Common myeloid progenitor, CD34-positive (primary cell): ENCODE data around the gene FAM83G.

Experiments
- CTCF ChIA-PET: fragments of 350-600 bp; sonication (Branson Sonifier 250); formaldehyde crosslinking; loops from one replicate; lab custom pipeline; 2021; ENCODE audit warnings: antibody characterized with exemption; lab: Charles Lee
- POLR2A ChIA-PET: fragments of 350-600 bp; sonication (Branson Sonifier 250); formaldehyde crosslinking; loops from one replicate; lab custom pipeline; 2021; ENCODE audit warnings: antibody characterized with exemption; lab: Charles Lee
- DNase-seq, 3 donors: peaks; one replicate each; pipeline versions ENCODE4 v3.0.0 to v3.0.0-alpha.2; 2013
- H3K27ac ChIP-seq, 2 experiments: 1 replicate in 1 of 2; 2 replicates in 1 of 2; pipeline ENCODE4 v1.7.0; 2013; ENCODE audit warnings: inconsistent platforms in 2 of 2, low read length in 2 of 2, mild to moderate bottlenecking in 2 of 2, low read depth in 1 of 2, moderate library complexity in 1 of 2; ENCODE audit not compliant: severe bottlenecking in 2 of 2, insufficient read depth in 1 of 2, poor library complexity in 1 of 2
- H3K27me3 ChIP-seq, 5 experiments: replicated peaks in 2 of 5; 1 replicate in 3 of 5; 2 replicates in 2 of 5; pipeline versions ENCODE4 v1.6.1 to v1.7.0; 2013; ENCODE audit warnings: low read length in 4 of 5, mild to moderate bottlenecking in 2 of 5, moderate library complexity in 2 of 5, inconsistent platforms in 1 of 5; ENCODE audit not compliant: insufficient read depth in 5 of 5, control insufficient read depth in 4 of 5
- H3K36me3 ChIP-seq, 4 experiments: 1 replicate in 2 of 4; 2 replicates in 2 of 4; pipeline versions ENCODE4 v1.6.1 to v1.7.0; 2013; ENCODE audit warnings: low read length in 3 of 4, control low read depth in 1 of 4, mild to moderate bottlenecking in 1 of 4; ENCODE audit not compliant: control insufficient read depth in 4 of 4, insufficient read depth in 4 of 4
- H3K4me1 ChIP-seq, 4 experiments: 1 replicate in 3 of 4; 2 replicates in 1 of 4; pipeline versions ENCODE4 v1.6.1 to v1.7.1; 2013; ENCODE audit warnings: low read length in 3 of 4, mild to moderate bottlenecking in 3 of 4, control low read depth in 1 of 4, inconsistent platforms in 1 of 4, moderate library complexity in 1 of 4; ENCODE audit not compliant: control insufficient read depth in 4 of 4, insufficient read depth in 4 of 4; ENCODE audit errors: control extremely low read depth in 1 of 4
- H3K4me3 ChIP-seq, 7 experiments: 1 replicate in 4 of 7; 2 replicates in 3 of 7; pipeline versions ENCODE4 v1.5.1 to v1.7.0; 2013; ENCODE audit warnings: mild to moderate bottlenecking in 7 of 7, low read length in 6 of 7, moderate library complexity in 6 of 7, inconsistent platforms in 2 of 7, low read depth in 2 of 7, control low read depth in 1 of 7; ENCODE audit not compliant: insufficient read depth in 4 of 7, control insufficient read depth in 1 of 7; ENCODE audit errors: extremely low read depth in 1 of 7
- H3K9me3 ChIP-seq, 5 experiments: 1 replicate in 4 of 5; 2 replicates in 1 of 5; pipeline versions ENCODE4 v1.6.1 to v1.7.1; 2013; ENCODE audit warnings: low read length in 4 of 5, mild to moderate bottlenecking in 2 of 5, inconsistent platforms in 1 of 5, low read depth in 1 of 5, moderate library complexity in 1 of 5; ENCODE audit not compliant: control insufficient read depth in 4 of 5, insufficient read depth in 2 of 5; ENCODE audit errors: control extremely low read depth in 1 of 5
- WGBS: methylation state at CpG from one replicate; pipeline ENCODE4 v1.1.5; 2013; ENCODE audit not compliant: insufficient coverage; 5-methylcytosine and 5-hydroxymethylcytosine counted together

FAM83G gene

GRCh38 chr17:18944646-18945045 lies 59.9 kb downstream of the FAM83G start:
- WGBS: 86% methylated on average over 5 of the region's 5 CpGs
- POLR2A ChIA-PET: no interaction called here
- CTCF ChIA-PET: interaction anchor here (1.9 kb wide), 1 partner anchor 16 kb away, joined by 6 read pairs; no protein-coding TSS in a partner anchor

DNA sequence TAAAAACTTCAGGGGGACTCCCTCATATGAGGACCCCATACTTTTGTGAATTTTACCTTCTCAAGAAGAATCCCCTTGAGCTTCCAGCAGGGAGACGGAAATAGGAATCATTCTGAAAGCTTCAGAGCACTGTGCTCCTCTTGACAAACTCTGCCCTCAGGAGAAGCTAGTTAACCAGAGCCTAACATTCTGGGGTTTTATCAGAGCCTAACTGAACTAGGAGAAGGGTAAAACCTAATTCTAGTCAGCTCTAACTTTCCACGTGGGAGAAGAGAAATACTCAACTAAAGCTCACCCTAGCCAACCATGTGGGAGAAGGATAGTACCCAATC lies 65.9 kb downstream of the FAM83G start:
- Histone ChIP-seq H3K9me3 (no peaks in the 10 kb centered on the region), H3K4me3 (no peak overlapping the region), H3K27ac (no peak overlapping the region), H3K4me1 (no peaks in the 10 kb centered on the region), H3K36me3 (no peaks in the 10 kb centered on the region), H3K27me3 (no peaks in the 10 kb centered on the region)
- ChIA-PET CTCF (interaction anchor here (0.6 to 2.2 kb wide), 4 partner anchors 9 to 86 kb away, joined by 3 to 7 read pairs (median 4); partner anchors contain the start of gene SLC5A10), POLR2A (no interaction called here)
- 100% methylated on average over 1 of the region's 2 CpGs for WGBS
- no peak for DNase-seq

More at GRCh38 chr17:18944646-18945045, 59.9 kb downstream of the FAM83G start:
- DNase-seq: no peak
- no peak overlapping the region for H3K4me3 ChIP-seq
- H3K27ac ChIP-seq: no peak overlapping the region
- no peaks in the 10 kb centered on the region for H3K9me3 ChIP-seq
- no peaks in the 10 kb centered on the region for H3K27me3 ChIP-seq
- H3K36me3 ChIP-seq: no peaks in the 10 kb centered on the region
- no peaks in the 10 kb centered on the region for H3K4me1 ChIP-seq

DNA sequence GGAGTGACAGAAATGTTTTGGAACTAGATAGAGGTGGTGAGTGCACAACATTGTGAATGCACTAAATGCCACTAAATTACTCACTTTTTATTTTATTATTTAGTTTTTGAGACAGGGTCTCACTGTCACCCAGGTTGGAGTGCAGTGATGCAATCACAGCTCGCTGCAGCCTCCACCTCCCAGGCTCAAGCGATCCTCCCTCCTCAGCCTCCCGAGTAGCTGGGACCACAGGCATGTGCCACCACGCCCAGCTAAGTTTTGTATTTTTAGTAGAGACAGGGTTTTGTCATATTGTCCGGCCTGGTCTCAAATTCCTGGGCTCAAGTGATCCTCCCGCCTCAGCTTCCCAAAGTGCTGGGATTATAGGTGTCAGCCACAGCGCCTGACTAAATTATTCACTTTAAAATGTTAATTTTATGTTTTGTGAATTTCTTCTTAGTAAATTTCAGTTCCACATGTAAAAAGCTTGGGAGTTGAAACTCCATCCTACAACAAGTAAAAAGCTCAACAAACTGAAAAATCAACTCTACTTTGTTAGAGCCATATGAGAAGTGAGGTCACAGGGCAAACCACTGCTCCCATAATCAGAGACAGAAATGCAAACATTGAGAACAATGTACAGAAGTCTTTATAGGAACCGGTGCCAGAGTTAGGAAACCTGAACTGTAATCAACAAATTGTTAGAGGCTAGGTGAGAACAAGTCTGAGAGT lies 66.4 kb downstream of the FAM83G start:
- H3K36me3 ChIP-seq: no peaks in the 10 kb centered on the region
- CTCF ChIA-PET: interaction anchor here (0.9 to 2.2 kb wide), 3 partner anchors 8 to 16 kb away, joined by 3 to 7 read pairs (median 3); partner anchors contain the start of gene SLC5A10
- peaks cover 0 to 3% (median under 1%) of the 10 kb centered on the region in 4 experiments for H3K4me1 ChIP-seq
- POLR2A ChIA-PET: no interaction called here
- whole genome bisulfite sequencing: 100% methylated on average over 4 of the region's 8 CpGs
- no peaks in the 10 kb centered on the region for H3K9me3 ChIP-seq
- no peaks in the 10 kb centered on the region for H3K27me3 ChIP-seq
- DNase-seq: no peak
- no peak overlapping the region for H3K4me3 ChIP-seq
- no peak overlapping the region for H3K27ac ChIP-seq

DNA sequence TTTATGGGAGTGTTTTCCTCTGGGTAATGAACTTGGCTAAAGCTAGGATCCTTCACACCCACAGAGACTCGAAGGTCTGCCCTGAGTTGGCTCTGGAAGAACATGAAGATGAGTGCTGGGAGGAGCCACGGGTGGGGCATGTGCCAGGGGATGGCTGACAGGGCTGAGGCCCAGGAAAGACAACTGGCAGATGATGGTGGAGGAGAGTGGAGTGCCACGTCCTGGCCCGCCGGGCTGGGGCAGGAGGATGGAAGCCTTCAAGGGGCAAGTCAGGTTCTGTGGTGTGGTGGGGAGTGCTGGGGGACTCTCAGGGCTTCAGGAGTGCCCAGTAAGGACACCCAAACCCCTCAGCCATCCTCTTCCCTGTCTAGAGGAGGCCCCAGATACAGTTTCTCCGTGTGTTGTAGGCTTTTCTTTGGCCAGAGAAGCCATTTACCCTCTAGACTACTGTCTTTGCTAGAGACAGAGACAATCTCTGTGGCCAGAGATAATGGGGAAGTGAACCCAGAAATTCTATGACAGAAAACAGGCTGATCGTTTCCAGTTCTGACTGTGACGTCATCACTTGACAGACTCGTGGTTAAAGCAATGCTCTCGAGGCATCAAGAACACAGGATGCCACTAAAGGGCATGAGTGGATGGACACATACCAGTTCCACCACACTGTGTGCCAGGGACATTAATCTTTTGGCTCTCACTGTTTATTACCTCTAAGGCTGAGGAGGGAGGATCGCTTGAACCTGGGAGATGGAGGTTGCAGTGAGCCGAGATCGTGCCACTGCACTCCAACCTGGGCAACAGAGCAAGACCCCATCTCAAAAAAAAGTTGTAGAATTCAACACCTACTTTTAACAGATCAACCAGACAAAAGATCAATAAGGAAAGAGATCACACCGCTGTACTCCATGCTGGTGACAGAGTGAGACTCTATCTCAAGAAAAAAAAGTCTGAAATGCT lies 71.2 kb downstream of the FAM83G start:
- POLR2A ChIA-PET: no interaction called here
- CTCF ChIA-PET: interaction anchor here (0.8 to 1.6 kb wide), 3 partner anchors 16 to 28 kb away, joined by 3 to 8 read pairs (median 3); no protein-coding TSS in a partner anchor
- WGBS: 63% methylated on average over 6 of the region's 14 CpGs

GRCh38 chr17:18932360-18933055 lies 72.1 kb downstream of the FAM83G start:
- ChIA-PET POLR2A (no interaction called here), CTCF (interaction anchor here (0.8 to 1.6 kb wide), 3 partner anchors 17 to 29 kb away, joined by 3 to 8 read pairs (median 3); no protein-coding TSS in a partner anchor)
- Histone ChIP-seq H3K27ac (no peak overlapping the region), H3K4me3 (no peak overlapping the region), H3K9me3 (no peaks in the 10 kb centered on the region), H3K36me3 (peaks cover 4 to 32% (median 14%) of the 10 kb centered on the region in 4 experiments), H3K27me3 (no peaks in the 10 kb centered on the region), H3K4me1 (peaks cover 0 to 17% (median 9%) of the 10 kb centered on the region in 4 experiments)
- WGBS: 46% methylated on average over 4 of the region's 5 CpGs
- peak in 2 of 3 donors; percentile 78 to 84 for DNase-seq

More for the DNA sequence above, 71.2 kb downstream of the FAM83G start:
- H3K4me1 ChIP-seq: peaks cover 0 to 17% (median 9%) of the 10 kb centered on the region in 4 experiments
- H3K4me3 ChIP-seq: no peak overlapping the region
- peak in 2 of 3 donors; percentile 42 to 50 for DNase-seq
- H3K27me3 ChIP-seq: no peaks in the 10 kb centered on the region
- no peaks in the 10 kb centered on the region for H3K9me3 ChIP-seq
- peaks cover 4 to 28% (median 14%) of the 10 kb centered on the region in 4 experiments for H3K36me3 ChIP-seq
- H3K27ac ChIP-seq: no peak overlapping the region

DNA sequence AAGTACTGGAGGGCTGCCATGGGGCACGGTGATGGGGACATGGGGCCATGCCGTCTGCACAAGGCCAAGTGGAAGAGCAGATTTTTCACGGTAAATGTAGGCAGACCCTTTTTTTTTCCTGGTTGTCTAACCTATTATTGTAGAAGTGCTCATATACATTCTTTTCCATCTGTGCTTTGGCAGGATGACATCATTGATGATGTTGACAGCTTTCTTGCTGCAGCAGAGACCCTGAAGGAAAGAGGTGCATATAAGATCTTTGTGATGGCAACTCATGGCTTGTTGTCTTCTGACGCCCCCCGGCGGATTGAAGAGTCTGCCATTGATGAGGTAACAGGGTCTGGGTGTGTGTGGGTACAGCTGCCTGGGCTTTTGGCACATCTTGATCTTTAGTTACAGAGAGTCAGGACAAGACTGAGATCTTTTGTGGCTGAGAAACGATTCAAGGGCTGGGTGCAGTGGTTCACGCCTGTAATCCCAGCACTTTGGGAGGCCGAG lies 75.9 kb downstream of the FAM83G start:
- H3K27ac ChIP-seq: no peak overlapping the region
- WGBS: 93% methylated on average over 6 of the region's 9 CpGs
- no peaks in the 10 kb centered on the region for H3K27me3 ChIP-seq
- H3K4me3 ChIP-seq: no peak overlapping the region
- POLR2A ChIA-PET: no interaction called here
- DNase-seq: peak in 1 of 3 donors; percentile 9
- CTCF ChIA-PET: no interaction called here
- H3K9me3 ChIP-seq: no peaks in the 10 kb centered on the region
- peaks cover 6 to 44% (median 20%) of the 10 kb centered on the region in 4 experiments for H3K36me3 ChIP-seq
- H3K4me1 ChIP-seq: peaks cover 0 to 17% (median 10%) of the 10 kb centered on the region in 4 experiments
